M059J (cell line): Measurements from ENCODE around the gene CPNE5. TPM values are rescaled to one million over a fixed set of nuclear protein-coding genes. Genes with fewer than 3 reads are reported as not detected.

Experiments used
- DNase-seq: peaks from one replicate; pipeline ENCODE4 v3.0.0-alpha.2; 2012; ENCODE audit warnings: low read depth
- total RNA-seq: library from RNA; depleted of rRNA; stranded (reverse); fragments of >200 nt; shearing (Covaris generic); gene quantifications from 2 replicates; pipeline ENCODE4 v1.2.3, GENCODE V29; 2014

Gene CPNE5
- total RNA-seq, 1 experiment from 2014 or later, result 0.02 TPM

- DNase-seq, result no peak
Measured at GRCh38 chr6:36857325-36857724, 18.1 kb upstream of the CPNE5 start.

DNA sequence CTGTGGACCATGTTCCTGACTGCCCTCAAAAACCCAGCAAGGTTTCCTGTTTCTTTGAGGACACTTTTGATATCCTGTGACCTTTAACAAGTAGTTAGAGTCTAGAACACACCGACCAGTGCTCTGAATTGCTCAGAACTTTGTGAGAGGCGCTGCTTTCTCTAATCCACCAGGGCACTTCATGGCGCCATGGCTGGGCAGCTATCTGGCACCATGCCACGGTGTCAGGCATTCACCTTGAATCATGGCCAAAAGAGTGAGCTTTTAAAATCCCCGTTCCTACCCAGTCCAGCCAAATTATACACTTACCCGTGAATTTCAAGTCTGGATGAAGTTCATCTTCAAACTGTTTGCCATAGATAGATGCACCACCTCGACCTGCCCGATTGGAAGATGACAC lies 17.0 kb upstream of the CPNE5 start:
- DNase-seq, result peak; percentile 39

- no peak for DNase-seq
Measured at GRCh38 chr6:36855750-36856149, 16.5 kb upstream of the CPNE5 start.

DNA sequence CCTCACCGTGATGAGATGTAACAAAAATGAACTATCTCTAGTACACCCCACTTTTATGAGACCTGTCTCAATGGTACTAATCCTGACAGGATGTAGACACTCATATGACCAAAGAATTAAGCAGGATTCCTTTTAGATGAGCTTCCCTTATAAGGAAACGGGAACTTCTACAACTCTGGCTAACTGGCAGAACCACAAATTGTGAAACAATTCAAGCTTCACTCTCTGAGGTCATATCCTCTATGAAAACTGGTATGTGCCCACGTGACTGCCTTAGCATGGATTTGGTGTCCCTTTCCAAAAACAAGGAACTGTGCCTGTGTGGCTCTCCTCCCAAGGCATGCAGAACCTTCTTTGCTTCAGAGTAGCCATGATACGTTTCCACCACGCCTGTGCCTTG lies 14.1 kb upstream of the CPNE5 start:
- DNase-seq, result peak; percentile 98

DNA sequence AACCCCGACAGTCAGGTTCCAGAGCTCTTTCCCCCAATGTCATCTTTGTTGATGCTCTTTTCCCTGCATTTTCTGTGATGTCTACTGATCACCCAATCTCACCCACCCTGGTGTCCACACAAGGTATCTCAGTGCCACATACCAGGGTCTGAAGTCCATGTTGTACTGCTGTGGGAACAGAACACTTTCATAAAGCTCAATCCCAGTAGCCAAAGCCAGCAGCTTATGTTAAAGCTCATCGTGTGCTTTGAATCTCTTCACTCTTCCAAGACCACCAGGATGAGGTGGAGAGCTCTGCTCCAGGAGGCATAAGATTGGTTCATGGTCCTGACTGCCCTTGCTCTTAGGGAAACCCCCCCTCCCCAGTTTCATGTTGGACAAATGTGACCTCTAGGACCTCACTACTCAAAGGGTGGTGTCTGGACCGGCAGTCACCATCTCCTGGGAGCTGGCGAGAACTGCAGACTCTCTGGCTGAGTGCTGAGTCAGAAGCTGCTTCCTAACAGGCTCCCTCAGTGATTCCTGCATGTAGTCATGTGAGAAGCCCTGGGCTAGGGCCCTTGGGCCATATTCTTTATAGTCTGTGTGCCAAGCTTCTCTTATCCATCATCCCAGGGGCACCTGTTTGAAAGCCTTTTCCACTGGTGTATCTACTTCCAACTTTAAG lies 13.4 kb upstream of the CPNE5 start:
- DNase-seq, result peak; percentile 94

DNA sequence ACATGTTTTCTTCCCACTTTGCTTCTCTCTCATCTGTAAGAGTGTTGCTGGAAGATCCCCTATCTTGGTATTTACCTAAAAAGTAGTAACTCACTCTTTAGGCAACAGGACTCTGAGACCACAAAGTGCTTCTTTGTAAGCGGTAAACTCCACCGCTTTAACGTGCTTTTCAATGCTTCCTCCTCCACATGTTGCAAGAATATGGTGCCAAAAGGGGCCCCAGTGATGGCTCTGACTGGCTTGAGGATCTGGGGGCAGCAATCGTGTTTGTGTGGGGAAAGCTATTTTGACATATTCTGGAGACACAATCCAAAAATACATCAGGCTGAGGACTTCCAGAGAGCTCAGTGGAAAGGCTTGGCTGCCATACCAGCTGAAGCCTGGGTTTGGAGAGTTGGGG lies 12.4 kb upstream of the CPNE5 start:
- no peak for DNase-seq

DNA sequence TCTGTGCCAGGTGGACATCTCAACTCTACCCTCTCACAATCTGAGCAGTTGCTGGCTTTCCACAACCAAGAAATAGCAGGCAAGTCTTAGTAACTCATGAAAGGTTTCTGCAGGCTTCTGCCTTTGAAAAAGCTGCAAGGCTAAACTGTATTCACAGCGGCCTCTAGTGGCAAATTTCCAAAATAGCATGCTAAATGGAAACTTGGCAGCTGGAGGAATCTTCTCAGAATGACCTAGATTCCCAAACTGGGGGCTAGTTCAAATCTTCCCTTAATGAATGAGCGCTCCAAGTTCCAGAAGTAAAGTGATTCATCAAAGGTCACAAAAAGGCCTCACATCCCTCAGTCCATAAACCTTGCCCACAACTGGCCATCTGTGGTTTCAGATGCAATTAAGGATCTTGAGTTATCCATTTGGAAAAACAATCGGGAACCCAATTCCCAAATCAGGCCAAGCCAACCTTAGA lies 11.9 kb upstream of the CPNE5 start:
- peak; percentile 92 for DNase-seq

GRCh38 chr6:36850021-36850420 lies 10.8 kb upstream of the CPNE5 start:
- no peak for DNase-seq

- no peak for DNase-seq
Measured at GRCh38 chr6:36848658-36849441, 9.6 kb upstream of the CPNE5 start.

- DNase-seq, result no peak
Measured at GRCh38 chr6:36847991-36848390, 8.7 kb upstream of the CPNE5 start.

- no peak for DNase-seq
Measured at GRCh38 chr6:36847152-36847551, 7.9 kb upstream of the CPNE5 start.

DNA sequence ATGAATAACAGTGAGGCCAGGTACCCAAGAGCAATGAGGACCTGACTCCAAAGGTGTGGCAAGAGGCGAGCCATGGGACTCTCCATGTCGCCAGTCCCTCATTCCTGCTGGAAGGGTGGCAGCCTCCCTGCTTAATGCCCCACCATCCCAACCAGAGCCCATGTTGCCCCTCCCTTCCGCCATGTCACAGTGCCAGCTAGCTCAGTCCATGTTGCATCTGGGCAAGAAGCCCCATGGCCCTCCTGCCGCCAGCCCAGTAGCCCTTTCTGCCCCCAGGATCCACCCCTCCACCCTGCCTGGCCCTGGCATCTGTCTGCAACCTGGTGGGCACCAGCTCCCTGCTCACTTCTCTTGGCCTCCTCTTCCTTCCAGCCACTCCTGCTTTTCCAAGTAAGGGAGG lies 6.0 kb upstream of the CPNE5 start:
- DNase-seq, result no peak

- DNase-seq, result no peak
Measured at GRCh38 chr6:36844232-36845170, 5.3 kb upstream of the CPNE5 start.

DNA sequence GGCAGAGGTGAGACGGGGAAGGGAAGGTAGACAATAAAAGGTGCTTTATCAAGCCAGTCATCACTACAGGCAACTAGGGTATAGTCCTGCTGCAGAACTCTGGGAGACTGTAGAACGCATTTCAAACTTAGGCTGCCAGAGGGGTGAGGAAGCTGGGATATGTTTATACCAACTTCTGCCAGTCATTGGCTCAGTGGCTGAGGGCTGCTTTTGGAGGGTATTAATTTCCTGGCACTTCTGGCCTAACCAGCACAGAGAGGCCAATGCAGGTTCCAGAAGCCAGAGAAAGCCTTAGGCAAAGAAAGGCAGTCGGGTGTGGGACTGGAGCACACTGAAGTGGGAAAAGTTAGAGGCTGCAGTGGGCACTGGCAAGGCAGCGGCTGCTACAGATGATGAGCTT lies 3.9 kb upstream of the CPNE5 start:
- DNase-seq, result no peak

DNA sequence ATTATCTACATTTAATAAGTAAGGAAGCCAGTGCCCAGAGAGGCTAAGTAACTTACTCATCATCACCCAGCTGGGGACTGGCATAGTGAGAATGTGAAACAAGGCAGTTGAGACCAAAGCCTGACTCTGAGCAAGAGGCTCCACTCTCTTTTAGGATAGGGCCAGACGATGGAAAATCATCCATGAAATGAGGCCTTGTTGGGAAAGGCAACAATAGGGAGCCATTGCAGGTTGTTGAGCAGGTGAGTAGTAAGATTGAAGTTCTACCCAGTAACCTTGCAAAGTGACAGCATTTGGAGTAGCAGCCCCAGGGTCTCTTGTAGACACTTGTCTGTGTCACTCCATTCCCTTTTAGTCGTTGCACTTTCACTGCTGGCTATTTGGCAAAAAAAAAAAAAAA lies 2.5 kb upstream of the CPNE5 start:
- DNase-seq, result no peak

DNA sequence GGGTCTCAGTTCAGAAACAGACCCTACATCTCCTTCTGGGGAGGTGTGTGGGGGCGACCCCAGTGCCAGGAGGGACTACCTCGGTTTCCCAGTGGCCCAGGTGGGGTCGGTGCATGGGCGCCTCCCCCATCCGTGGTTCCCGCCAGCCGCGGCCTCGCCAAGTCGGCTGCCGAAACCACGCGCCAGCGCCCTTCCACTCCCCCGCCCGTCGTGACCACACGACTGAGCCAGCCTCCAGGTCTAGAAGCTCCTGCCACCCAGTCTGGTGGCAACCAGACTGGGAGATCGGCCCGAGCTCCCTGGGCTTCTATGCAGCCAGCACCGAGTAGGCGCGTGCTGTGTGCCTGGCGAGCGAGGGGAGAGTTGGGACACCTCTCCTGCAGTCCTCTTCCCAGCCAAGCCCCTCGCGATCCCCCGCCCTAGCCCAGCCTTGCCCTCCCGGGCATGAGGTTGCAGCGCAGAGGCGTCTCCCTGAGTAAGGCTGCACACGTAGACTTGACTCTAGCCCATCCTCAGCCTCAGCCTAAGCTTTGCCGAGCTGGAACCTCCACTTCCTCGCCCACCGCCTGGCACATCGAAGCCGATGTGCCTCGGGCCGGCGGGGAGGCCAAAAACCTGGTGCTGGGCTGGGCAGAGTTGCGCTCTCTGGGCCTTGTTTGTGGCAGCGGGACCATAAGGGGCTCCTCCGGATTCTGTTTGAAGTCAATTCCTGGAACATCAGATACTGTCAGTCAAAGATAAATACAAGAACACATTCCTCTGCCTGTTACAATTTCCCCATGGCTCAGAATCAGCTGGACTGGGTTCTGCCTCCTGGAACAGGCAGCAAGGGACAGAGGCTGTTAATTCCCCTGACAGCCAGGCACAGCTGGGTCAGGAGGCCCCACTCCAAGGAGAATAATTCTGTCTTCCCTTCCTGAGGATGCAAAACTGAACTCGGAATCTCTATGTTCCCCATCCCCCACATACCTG lies 1.5 kb upstream of the CPNE5 start:
- DNase-seq, result no peak

DNA sequence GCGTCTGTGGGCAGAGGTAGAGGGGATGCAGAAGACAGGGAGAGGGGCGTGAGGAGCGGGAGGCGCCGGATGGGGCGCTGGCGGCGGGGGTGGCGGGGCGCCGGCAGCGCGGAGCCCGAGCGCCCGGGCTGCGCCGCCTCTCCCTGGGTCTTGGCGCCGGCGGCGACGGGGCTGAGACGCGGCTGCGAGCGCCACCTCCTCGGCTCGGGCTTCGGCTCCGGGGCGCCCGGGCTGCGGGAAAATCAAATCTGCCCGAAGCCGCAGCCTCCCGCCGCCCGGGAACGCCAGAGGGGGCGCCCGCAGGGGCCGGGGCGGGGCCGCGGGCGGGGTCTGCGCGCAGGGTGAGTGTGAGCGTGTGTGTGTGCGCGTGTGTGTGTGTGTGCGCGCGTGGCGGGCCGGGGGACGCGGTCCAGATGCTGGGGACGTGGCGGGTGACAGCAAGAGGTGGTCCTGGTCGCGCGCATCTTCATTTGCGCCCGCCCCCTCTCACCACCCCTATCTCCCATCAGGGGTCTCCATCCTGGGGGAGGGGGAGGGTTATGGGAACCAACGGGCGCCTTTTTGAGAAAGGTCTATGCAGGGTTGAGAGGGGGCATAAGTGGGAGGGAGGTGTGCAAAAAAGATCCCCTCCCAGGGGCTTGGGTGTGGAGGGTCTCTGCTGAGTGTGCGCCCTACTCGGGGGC lies 646 bp upstream of the CPNE5 start:
- DNase-seq, result peak; percentile 51

DNA sequence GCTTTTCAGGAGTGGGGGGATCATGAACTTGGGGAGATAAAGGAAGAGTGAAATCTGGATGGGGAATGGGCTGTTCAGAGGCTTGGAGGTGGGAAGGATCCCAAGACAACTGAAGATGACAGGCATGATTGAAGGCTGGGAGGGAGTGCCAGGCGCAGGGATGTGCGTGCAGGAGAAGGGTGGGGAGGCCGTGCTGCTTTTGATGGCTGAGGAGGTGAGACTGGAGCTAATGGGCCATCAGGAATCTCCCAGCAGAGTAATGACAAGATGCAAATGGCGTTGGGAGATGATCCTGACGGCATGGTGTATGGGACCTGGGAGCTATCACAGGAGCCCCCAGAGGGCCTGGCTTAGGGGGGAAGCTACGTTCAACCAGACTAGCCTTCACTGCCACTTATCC lies 1.6 kb downstream of the CPNE5 start:
- no peak for DNase-seq

GRCh38 chr6:36837022-36837339 lies 2.3 kb downstream of the CPNE5 start:
- DNase-seq, result no peak

- no peak for DNase-seq
Measured at GRCh38 chr6:36836111-36837021, 2.9 kb downstream of the CPNE5 start.
